Measurements from ENCODE around the gene ELMO3.

ELMO3 gene

GRCh38 chr16:67226804-67227566 is 28.1 kb downstream of the ELMO3 start, which contains the start of gene TMEM208:
TMEM208 (plus strand) TSS chr16:67227130; CDS start chr16:67227219, 89 bp downstream.
- peak; percentile 96 for DNase-seq

- no peak for DNase-seq
These were observed 28.6 kb downstream of the ELMO3 start for GRCh38 chr16:67227567-67227921.

- no peak for DNase-seq
These were observed 29.3 kb downstream of the ELMO3 start for GRCh38 chr16:67228034-67228785.

GRCh38 chr16:67228905-67229304 is 30.0 kb downstream of the ELMO3 start:
- no peak for DNase-seq

DNA sequence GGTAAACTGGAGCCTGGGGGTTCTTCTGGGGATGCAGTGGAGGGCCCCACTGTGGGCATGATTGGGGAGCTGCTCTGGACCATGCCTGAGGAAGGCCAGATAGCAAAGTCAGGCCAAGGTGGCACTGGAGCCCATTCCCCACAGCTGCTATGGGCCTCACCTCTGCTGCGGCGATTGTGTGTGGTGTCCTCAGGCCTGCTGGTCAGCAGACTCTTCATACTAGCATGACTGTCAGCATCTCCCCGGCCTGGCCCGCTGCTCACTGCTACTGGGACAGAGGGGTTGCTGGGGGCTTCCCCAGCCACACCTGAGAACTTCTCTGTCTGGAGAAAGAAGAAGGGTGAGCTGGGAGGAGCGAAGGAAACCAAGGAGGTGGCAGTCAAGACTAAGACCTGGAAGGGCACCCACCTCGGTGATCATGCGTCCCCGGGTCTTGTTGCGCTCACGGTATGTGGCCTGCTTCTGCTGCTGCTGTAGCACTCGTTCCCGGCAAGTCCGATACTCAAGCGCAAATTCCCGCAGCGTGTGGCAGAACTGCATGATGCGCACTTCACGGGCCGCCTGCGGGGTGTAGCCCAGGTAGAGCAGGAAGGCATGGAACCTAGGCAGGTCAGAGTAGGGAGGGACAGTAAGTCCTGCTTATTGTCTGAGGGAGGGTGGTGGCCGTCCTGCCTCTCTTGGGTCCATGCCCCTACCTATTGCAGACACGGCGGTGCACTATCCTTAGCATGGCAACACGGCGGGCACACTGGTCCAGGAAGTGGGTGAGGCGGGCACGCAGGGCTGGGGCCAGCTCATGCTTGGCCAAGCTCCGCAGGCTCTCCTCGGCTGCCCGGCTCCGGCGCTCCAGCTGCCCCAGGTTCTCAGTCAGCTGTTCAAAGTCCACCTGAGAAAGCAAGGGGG is 31.2 kb downstream of the ELMO3 start:
- DNase-seq, result no peak

- DNase-seq, result no peak
These were observed 32.1 kb downstream of the ELMO3 start for GRCh38 chr16:67230809-67231660.

DNA sequence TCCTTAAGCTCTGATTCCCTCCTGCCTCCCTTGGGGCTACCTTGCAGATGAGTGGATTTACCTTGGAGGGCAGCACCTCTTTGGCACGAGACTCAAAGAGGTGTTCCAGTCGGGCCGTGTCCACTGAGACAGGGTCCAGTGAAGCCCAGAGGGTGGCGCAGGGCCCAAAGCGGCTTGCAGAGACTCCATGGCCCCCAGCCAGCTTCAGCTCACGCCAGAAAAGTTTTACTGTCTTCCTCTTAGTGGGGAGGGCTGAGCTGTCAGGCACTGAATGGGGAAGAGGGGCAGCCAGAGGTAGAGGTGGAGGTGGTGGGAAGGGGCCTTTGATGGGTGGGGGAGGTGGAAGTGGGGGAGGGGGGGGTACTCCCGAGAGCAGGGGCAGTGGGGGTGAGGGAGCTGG is 34.7 kb downstream of the ELMO3 start:
- DNase-seq, result no peak

GRCh38 chr16:67234180-67234597 is 35.3 kb downstream of the ELMO3 start:
- no peak for DNase-seq

- DNase-seq, result peak; percentile 81
These were observed 37.1 kb downstream of the ELMO3 start for GRCh38 chr16:67235816-67236562.

GRCh38 chr16:67236563-67237395 is 37.8 kb downstream of the ELMO3 start:
- DNase-seq, result peak; percentile 81

- no peak for DNase-seq
These were observed 38.7 kb downstream of the ELMO3 start for GRCh38 chr16:67237396-67238277.

GRCh38 chr16:67238278-67238575 is 39.3 kb downstream of the ELMO3 start:
- DNase-seq, result no peak

DNA sequence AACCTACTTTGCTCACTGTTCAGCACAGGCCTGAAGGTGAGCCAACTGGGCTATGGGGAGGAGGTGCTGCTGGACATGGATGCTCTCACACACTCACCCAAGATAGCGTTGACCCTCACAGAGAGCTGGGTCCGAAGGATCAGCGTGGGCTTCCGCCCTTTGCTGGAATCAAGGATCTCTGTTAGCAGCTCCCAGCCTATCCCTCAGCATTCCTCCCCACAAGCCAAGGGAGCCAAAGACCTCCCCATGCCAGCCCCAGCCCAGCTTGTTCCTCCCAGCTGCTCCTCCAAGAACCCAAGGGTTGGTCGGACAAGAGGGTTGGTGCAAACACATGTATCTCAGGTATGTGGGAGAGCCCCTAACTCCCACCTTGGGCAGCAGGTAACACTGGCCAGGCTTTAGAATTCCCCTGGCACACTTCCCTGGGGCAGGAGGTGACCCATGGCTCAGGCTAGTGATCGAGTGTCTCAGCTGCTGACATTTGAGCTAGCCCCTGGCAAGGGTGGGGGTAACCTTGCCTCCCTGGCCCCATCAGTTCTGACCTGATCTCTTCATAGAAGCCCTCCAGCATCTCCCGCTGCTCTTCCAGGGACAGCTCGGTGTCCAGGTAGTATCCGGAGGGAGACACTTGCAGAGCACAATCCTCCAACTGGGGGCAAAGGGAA is 40.0 kb downstream of the ELMO3 start:
- no peak for DNase-seq

- no peak for DNase-seq
These were observed 41.6 kb downstream of the ELMO3 start for GRCh38 chr16:67240506-67240905.

DNA sequence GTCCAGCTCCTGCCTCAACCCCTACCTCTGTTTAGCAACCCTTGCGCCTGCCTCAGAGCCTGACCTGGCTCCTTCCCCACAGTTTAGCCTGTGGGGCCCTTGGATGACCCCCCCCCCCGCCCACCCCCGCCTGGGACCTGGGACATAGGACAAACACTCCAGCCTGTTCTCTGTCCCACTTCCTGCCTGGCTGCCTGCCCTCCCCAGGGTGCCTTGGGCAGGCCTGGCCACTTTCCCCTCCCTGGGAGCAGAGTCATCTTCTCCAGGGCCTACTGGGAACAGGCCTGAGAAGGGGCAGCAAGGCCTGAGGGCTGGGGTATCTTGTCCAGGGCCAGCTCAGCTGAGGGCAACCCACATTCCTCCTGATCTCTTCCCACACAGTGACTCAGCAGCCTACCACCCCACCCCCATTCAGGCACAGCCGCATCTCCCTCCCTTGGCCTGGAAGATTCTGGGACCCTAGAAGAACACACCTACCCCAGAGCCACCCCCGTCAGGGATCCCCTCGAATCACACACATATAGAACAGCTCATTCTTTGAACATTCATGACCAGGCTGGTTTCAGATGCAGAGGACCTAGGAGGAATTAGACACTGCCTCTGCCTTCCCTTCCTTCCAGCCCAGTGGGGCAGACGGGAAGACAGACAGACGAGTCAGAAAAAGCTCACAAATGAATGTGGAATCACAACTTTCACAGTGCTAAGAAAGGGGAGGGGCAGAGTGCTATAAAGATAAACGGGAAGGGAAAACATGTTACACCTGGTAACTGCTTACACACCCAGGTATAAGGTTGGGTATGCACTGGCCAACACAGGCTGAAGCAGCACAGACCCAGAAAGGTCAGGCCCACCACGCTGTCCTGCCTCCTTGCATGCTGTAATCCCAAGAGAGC is 42.3 kb downstream of the ELMO3 start:
- DNase-seq, result no peak

DNA sequence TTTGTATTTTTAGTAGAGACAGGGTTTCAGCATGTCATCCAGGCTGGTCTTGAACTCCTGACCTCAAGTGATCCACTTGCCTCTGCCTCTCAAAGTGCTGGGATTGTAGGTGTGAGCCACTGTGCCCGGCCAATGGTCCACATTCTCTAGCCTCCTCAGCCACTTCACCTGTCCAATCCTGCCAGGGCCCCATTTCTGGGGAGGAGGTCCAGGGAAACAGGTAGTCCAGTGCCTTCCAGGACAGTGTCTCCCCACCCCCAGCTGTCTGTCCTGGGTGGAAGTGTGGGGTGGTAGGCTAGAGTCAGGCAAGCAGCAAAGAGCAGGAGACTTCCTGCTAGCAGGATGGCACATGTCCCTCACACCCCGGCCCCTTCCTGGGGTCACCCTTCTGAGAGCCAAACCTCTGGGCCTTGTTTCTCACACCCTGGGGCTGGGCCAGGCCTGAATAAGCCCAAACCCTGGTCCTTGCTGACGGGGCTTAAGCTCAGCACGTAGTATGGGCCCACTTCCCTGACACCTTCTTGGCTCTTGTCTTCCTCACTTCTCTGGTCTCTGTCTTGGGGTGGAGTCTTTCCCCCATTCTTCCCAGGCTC is 43.3 kb downstream of the ELMO3 start:
- no peak for DNase-seq

DNA sequence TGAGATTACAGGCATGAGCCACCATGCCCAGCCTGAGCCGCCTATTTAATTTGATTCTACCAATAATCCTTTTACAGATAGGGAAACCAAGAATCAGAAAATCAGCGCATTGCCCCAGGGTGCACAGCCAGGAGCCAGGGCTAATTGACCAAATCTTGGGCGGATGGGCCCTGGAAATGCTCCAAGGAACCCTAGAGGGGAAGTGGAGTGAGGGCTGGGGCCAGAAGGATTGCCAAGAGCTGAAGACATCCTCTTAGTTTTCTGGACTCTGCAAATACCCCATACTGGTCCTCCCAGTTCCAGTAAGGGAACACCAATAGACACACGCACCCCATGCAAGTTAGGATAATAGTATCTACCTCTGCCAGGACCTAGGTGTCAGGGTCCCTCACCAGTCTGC is 44.5 kb downstream of the ELMO3 start:
- DNase-seq, result no peak

All from central memory CD4-positive, alpha-beta T cell (primary cell).